HG02884 (cell line): ENCODE results near the gene MCRS1.
"Not testable (repeated sequence)": the region's sequence is repeated elsewhere in the genome, so short reads cannot be mapped to it uniquely, and the experiment has no call there.

ENCODE experiments used
- ATAC-seq: cut with Tn5 transposase; IDR thresholded peaks from one replicate; pipeline ENCODE4 v1.9.1; 2021; ENCODE audit warnings: mild to moderate bottlenecking, moderate library complexity; ENCODE audit not compliant: unreplicated experiment

The MCRS1 gene

GRCh38 chr12:49541911-49542505, 25.9 kb downstream of the MCRS1 start:
- no peak for ATAC-seq

DNA sequence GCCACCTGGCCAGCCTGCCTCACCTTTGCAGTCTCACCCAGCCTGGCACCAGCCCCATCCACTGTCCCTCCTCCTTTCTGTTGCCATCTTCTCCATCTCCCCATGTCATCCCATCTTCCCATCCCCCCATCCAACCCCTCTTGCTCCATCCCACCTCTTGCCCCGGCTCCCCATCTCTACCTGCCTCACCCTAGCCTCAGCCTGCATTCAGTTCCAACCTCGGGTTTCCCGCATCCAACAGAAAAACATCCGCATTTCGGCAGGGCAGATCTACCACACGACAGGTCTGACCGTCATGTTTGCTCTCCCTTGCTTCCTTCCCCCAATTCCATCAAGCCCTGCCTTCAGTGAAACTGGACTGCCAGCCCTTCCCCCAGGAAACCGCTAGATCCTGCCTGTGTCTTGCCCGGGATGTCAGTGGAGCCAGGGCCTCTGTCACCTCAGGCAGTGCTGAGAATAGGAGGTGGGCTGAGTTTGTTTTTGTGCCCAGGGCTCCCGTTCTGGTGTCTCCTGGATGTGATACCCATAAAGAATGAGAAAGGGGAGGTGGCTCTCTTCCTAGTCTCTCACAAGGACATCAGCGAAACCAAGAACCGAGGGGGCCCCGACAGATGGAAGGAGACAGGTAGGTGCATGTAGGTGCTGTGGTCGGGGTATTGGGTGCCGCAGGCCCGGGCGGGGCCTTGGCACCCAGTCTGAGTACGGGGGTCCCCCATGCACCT, 26.6 kb downstream of the MCRS1 start:
- ATAC-seq: no peak

GRCh38 chr12:49540229-49541139, 27.5 kb downstream of the MCRS1 start:
- no peak for ATAC-seq

GRCh38 chr12:49539406-49540228, 28.3 kb downstream of the MCRS1 start:
- no peak for ATAC-seq

GRCh38 chr12:49538510-49539403, 29.2 kb downstream of the MCRS1 start, which contains the start of gene KCNH3:
Gene KCNH3, plus strand, starts transcription at chr12:49539030. Its CDS starts 387 bp downstream, at chr12:49539417.
- no peak for ATAC-seq

GRCh38 chr12:49537752-49538509, 30.0 kb downstream of the MCRS1 start:
- no peak for ATAC-seq

GRCh38 chr12:49537231-49537751, 30.7 kb downstream of the MCRS1 start:
- ATAC-seq: no peak

- no peak for ATAC-seq
Measured at GRCh38 chr12:49536526-49537071, 31.3 kb downstream of the MCRS1 start.

GRCh38 chr12:49535921-49536525, 31.9 kb downstream of the MCRS1 start:
- ATAC-seq: no peak

DNA sequence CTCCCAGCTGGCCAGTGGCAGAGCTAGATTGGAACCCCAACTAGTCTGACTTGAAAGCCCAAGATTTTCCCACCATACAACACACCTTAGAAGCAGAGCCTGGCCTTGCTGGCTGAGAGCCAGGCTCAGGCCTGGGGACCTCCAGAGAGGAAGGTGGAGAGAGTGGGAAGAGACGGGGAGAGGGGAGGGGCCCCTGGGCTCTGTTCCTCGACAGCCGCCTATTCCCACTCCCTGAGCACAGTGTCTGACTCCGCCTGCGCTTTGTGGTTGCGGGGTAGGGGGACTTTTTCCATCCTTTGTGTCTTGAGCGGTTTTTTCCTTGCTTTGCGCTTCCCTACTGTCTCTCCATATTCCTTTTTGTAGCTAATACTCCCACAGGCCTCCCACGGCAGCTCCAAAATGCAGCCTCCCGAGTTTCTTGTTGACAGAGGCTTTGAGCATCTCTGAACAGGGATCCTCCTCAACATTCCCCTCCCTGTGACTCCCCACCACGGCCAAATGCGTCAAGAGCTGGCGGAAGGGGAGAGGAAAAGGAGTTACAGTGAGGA, 33.1 kb downstream of the MCRS1 start:
- ATAC-seq: no peak

- not testable (repeated sequence) for ATAC-seq
Measured at GRCh38 chr12:49534122-49534521, 33.8 kb downstream of the MCRS1 start.

GRCh38 chr12:49533331-49533730, 34.6 kb downstream of the MCRS1 start:
- no peak for ATAC-seq

DNA sequence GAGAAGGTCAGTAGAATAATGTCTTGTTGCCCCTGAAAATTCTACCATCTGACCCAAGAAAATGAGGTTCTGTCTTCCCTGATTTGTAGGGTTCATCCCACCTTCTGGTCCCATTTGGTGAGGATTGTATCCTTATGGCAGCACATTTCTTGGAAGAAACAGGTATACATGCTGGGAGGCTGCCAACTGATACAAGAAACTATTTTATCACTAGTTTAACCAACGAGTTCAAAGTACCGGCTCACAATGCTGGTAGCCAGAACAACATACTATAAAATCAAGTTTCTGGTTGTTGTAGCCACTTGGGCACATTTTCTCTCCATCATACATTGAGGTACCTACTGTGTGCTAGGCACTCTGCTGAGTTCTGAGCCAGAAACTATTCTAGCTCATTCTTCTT, 36.2 kb downstream of the MCRS1 start:
- no peak for ATAC-seq

DNA sequence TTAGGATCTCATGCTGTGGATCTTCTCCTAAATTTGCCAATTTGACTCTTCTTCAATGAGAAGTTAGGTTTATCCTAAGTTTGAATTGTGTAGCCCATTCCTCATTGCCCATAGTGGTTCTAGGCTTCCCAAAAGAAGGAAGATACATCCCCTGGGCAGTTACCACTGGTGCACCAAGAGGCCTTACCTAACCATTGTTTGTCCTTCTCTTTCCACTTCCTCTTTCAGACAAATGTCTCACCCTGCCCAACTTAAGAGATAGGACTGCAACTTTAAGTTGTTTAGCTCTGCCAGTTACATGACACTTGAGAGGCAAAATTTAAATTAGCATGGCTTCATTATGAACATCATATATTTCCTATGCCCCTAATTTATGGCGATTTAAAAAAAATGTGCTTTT, 38.5 kb downstream of the MCRS1 start:
- no peak for ATAC-seq

DNA sequence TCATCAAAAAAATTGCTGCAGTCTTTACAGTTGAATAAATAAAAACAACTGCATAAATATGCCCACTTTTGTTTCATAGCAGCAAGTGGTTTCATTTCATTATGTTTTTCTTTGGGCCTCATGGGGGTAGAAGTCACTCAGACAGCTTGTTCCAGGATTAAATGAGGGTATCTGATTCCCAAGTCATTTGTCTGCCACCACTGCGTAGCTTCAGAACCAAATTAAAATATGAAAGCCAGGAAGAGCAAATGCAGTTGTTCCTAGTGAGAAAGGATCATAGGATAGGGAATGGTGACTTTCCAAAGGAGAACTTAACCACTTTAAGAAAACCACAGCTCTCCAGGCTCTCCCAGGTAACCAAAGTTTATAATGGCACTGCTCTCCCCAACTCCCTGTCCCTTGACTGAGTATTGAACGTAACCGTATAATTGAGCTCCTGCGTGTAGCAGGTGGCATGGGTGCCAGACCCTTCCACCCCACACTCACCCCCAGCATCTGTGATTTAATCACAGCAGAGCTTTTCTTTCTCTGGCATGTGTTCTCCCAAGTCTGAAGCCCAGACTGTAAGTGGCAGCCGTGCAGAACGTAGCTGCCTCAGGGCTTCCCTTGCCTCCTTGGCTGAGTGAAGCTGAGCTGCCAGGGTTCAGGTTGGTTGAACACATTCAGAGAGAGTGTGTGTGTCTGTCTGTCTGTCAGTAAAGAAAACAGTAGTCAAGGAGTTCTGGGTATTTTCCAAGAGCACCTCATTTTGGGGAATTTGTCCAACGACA, 40.4 kb downstream of the MCRS1 start:
- no peak for ATAC-seq

DNA sequence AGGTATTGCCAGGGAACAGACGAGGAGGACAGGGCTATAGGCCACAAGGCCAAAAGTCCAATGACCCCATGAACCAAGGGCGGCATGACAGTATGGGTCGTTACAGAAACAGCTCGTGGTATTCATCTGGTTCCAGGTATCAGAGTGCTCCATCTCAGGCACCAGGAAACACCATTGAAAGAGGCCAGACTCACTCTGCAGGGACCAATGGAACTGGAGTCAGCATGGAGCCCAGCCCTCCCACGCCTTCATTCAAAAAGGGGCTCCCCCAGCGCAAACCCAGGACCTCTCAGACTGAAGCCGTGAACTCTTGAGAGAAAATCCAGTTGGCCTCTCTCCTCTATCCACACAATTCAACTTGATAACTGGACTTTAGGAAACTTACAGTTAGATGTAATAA, 42.0 kb downstream of the MCRS1 start:
- no peak for ATAC-seq
